Activated naive CD4-positive, alpha-beta T cell treated with anti-CD3 and anti-CD28 coated beads, Interleukin-2, amount 50 U/mL, for 16 hours (primary cell): ENCODE measurements around the gene AGPAT1.

ENCODE experiments used
- DNase-seq: peaks from one replicate; pipeline ENCODE4 v3.0.0-alpha.2; 2020

The AGPAT1 gene

GRCh38 chr6:32167761-32168262, 8.1 kb downstream of the AGPAT1 start:
- DNase-seq: no peak

GRCh38 chr6:32167154-32167760, 8.6 kb downstream of the AGPAT1 start:
- DNase-seq: no peak

GRCh38 chr6:32166411-32167061, 9.3 kb downstream of the AGPAT1 start:
- DNase-seq: no peak

DNA sequence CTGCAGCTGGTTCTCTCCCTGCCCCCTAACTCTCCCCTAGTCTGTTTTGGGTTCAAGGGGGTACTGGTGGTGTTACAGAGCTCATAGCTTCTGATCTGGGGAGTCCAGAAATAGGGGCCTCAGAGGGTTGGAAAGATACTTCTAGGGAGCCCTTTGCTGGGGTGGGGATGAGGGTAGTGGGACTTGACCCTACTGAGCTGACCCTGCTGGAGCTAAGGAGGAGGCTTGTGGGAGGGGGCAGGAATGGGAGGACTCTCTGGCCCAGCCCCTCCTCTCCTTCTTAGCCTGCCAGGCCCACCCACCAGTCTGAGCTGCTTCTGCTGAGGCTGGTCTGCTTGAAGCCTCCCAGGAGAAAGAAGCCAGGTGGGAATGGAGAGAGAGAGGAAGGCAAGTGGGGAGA, 11.6 kb downstream of the AGPAT1 start, which contains the start of gene EGFL8:
TSS of gene EGFL8 (plus strand) at position 301 of the 400 bp plus-strand sequence. CDS start 1,571 bp downstream, outside the sequence.
- DNase-seq: no peak

- no peak for DNase-seq
These were observed 12.2 kb downstream of the AGPAT1 start for GRCh38 chr6:32163559-32164258.

GRCh38 chr6:32158052-32158451, 17.8 kb downstream of the AGPAT1 start:
- no peak for DNase-seq

GRCh38 chr6:32156891-32157290, 19.0 kb downstream of the AGPAT1 start:
- DNase-seq: no peak

DNA sequence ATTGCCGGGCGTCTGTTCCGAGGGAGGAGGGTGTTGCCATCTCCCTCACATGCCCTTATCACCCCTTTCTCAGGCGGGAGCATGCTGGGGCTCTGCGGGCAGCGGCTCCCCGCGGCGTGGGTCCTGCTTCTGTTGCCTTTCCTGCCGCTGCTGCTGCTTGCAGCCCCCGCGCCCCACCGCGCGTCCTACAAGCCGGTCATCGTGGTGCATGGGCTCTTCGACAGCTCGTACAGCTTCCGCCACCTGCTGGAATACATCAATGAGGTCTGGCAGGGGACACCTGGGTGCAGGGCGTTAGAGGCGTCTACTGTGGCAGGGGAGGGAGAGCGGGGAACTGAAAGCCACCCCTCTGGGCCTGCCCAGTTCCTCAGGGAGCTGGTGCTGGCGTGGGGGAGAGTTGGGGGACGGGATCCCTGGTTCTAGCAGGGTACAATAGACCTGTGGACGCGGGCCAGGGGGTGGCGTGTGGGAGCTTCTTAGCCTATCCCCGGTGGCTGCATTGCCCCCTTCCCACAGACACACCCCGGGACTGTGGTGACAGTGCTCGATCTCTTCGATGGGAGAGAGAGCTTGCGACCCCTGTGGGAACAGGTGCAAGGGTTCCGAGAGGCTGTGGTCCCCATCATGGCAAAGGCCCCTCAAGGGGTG, 21.2 kb downstream of the AGPAT1 start:
- DNase-seq: peak; percentile 60

DNA sequence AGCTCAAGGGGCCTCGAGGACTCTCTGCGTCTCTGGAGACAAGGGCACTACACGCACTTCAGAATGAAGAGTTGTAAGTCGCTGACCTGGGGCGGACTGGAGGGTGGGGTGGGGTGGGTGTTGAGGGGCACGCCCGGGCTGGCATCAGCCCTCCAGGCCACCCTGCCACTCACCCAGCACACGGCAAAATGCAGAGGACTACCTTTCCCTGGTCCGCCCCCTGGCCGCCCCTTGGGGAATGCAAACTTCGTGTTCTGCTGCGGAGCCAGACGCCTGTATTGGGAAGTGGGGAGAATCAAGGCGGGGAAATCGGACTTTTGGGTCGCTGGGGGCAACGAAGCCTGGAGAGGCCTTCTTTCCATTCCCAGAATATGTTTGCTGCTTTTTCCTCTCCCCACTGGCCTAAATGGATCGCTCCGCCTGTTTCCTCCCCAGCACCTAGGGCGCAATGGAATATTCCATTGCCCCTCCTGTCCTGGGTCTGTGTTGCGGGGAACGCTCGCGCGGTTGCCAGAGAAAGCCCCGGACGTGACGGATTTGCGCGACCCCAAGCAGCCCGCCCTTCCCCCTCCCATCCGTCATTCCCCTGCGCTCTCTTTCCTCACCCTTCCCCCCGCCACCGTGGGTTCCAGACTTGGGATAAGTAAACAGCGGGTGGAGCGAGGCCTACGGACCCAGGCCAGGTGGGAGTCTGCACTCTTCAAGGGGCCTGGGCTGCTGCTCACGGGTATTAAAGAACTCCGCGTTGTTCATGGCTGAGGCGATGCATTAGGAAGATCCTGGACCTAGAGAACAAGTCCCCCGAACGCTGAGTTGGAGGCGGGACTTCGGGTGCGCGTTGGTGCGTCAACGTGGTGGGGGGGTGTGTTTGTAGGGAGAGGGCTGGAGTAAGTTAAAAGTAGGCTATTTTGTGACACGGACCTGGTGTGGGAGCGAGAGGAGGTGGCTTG, 22.0 kb downstream of the AGPAT1 start, which contains the start of gene PPT2:
TSS of gene PPT2 (plus strand) at position 578 of the 950 bp plus-strand sequence. CDS start 454 bp downstream, outside the sequence.
- peak; percentile 76 for DNase-seq

DNA sequence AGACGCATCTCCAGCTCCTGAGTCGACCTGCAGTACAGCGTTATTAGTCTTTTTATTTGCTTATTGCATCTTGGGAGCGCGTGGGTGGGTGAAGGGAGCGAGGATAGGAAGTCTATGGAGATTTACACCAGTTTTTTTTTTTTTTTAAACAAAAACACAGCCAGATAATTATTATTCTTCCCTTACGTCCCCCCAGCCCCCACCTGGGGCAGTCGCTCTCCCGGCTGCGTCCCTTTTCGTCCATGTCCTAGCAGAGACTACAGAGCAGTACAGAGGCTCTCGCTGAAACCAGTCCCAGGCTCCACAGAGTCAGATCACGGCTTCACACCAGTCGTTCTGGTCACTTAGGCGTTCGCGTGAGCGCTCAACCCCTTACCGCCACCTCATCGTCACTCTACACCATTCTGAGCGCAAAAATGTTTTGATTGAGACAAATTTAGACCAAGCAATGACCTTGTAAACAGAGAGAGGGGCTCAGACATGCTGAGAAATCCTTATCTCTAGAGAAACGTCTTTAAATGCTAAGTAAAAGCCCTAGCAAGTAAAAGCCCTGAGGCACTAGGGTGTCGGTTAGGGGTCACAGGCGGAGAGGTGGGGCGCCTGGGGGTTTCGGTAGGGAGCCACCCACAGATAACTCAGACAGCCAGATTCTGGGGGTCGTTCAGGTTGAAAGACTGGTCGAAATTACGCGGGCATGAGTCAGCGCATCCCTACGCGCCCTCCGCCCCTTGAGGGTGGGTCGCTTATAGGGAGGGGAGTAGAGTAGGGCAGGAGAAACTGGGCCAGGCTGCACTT, 22.9 kb downstream of the AGPAT1 start:
- DNase-seq: no peak

GRCh38 chr6:32151863-32152768, 23.8 kb downstream of the AGPAT1 start, which contains the start of gene PRRT1:
Gene PRRT1, minus strand, starts transcription at chr6:32151939. Its CDS starts 112 bp downstream, at chr6:32151827.
- DNase-seq: no peak

GRCh38 chr6:32151181-32151862, 24.6 kb downstream of the AGPAT1 start:
- DNase-seq: no peak

DNA sequence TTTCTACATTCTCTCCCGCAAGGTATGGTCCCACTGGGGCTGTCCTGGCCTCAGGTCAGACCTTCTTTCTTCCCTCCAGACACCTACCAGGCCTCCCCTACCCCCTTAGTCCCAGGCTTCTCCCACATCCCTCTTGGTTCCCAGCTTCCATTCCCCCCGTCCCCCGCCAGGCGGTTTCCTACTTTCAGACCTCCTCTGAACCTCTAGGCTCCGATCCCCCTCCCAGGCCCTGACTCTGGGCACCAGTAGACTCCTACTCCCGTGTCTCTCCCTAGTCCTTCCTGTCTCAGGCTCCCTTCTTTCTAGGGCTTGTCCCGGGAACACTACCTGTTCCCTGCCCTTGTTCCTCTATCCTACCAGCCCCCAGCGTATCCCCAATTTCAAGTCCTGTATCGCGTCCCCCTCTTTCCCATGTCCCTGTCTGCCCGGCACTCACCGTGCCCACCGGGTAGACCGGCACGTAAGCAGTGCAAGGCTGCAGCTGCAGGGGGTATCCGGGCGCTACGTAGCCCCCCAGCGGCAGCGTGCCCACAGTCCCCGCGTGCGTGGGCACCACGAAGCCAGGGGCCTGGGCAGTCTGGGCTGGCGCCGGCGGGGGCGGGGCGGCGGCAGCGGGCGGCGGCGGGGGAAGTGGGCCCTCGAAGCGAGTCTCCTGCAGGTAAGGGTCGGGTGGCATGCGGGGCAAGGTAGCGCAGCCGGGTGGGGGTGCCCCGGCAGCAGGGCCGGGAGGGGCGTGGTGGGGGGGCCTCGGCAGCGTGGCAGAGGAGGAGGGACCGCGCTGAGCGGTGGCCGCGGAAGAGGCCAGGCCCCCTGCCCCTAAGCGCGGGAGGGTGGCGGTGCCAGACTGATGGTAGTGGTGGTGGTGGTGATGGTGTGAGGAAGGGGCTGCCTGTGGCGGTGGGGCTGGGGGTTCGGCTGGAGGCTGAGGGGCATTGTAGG, 25.7 kb downstream of the AGPAT1 start:
- DNase-seq: no peak

DNA sequence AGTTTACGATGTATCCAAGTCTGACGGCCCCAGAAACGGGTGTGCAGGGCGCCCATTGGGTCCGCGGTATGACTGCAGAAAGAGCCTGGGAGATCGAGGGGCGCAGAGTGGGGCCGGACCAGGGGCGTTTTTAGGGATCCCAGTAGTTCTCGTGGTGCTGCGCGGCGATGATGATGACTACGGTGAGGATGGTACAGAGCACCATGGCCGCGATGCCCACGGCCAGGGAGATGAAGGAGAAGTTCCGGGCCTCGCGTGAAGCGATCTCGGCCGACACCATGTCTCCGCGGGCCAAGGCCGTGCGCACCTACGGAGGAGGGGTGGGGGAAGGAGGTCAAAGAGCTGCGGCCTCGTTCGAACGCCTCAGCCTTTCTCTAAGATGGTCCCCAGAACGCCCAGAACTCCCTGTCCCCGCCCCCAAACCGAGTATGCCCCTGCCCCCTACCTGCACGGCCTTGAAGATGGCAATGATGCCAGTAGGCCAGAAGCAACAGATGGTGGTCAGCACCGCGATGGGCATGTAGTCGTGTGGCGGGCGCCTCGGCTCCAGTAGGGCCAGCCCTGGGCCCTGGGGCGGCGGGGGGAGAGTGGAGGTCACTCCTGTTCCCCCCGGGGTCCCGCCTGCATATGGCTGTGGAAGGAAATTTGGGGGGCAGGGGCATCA, 26.7 kb downstream of the AGPAT1 start:
- no peak for DNase-seq

DNA sequence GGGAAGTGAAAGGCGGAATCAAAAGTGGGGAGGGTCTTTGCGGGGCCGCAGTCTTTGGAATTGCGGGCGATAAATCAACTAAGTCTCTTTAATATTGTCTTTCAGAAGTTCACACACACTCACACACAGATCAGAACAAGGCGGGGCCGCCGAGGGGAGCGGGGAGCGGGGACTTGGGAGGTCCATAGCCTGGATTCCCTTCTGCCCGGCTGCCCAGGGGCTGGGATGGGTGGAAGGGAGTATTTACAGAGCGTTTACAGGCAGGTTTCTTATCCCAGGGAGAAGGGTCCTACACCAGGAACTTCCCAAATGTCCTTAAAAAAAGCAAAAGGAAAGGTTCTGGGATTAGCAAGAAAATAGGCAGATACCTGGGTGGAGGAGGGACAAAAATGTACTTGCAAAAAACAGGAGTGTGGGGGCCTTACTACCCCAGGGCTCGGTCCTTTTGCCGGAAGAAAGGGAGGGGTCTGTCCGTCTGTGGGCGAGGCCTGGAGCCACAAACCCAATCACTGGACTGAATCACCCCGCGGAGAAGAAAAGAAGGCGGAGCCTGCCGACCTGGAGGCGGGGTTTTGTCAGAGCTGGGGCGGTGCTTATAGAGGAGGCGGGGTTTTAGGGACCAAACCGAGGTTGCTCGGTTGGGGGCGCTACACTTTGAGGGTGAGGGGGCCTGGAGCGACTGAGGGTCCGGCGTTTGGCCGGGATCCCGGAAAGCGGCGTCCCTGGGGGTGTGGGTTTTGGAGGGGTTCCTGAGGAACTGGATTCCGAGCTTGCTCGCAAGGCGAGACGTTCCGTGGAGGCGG, 27.4 kb downstream of the AGPAT1 start:
- DNase-seq: peak; percentile 74

DNA sequence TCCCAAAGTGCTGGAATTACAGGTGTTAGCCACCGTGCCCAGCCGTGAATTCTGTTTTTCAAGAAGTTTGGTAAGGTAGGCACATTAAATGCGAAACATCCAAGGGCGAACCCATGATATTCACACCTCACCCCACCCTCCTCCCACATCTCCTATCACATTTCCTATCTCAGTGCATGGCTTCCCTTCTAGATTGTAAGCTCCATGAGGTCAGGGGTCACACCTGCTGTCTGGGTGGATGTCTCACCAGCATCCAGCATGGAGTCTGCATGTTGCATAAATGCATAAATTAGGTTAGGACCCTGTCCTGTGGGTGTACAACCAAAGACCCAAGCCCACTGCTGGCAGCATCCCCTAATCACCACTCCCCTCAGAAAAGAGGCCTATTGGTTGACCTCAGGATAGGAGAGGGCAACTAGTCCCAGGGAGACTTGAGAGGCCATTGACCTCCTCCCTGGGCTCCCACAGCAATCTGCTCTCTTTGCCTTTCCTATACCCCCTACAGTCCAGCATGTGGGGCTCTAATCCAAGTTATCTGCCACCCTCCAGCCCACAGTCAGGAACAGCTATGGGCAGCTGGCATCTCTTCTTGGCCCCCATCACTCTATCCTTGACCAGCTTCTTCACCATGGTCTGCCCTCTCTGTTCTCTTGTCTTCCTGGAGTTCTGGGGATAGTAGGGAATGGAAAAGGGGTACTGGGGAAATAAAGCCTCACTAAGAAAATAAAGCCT, 28.3 kb downstream of the AGPAT1 start:
- DNase-seq: no peak
